CD4-positive, alpha-beta T cell treated with Interleukin-15 for 4 hours (primary cell): ENCODE data around the gene UTF1.
"Not testable (repeated sequence)": the region's sequence is repeated elsewhere in the genome, so short reads cannot be mapped to it uniquely, and the experiment has no call there.

Experiments
- DNase-seq: peaks from one replicate; pipeline ENCODE4 v3.0.0-alpha.2; 2020; ENCODE audit warnings: low spot score

The UTF1 gene

DNA sequence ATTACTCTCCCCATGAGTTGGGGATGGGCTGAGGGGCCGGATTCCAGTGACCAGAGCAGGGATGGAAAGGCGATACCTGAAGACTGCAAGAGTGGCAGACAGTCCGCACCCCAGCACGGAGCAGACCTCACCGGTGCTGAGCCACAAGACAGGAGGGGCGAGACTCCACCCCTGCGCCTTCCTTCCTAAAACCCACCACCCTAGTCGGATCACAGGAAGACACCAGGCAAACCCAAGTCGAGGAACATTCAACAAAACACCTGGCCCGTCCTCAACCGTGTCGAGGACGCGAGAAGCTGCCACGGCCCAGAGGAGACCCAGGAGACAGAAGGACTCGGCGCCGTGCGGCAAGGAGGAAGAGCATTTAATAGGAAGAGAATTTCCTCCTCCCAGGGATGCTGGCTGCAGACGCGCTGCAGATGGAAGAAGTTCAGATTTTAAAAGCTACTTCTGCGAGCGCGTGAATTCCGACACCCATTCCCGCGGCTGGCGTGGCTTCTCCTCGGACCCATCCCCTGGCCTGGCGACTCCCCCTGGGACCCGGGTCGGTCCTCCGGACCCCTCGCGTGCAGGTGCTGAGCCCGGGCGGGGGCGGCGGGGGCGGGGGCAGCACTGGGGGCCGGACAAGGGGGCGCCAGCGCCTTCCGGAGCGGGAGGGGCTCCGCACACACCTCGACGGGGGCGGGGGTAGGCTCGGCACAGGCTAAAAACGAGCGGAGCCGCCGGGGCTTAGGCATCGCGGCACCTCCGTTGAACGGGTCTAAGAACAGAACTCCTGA, 563 bp upstream of the UTF1 start:
- no peak for DNase-seq

DNA sequence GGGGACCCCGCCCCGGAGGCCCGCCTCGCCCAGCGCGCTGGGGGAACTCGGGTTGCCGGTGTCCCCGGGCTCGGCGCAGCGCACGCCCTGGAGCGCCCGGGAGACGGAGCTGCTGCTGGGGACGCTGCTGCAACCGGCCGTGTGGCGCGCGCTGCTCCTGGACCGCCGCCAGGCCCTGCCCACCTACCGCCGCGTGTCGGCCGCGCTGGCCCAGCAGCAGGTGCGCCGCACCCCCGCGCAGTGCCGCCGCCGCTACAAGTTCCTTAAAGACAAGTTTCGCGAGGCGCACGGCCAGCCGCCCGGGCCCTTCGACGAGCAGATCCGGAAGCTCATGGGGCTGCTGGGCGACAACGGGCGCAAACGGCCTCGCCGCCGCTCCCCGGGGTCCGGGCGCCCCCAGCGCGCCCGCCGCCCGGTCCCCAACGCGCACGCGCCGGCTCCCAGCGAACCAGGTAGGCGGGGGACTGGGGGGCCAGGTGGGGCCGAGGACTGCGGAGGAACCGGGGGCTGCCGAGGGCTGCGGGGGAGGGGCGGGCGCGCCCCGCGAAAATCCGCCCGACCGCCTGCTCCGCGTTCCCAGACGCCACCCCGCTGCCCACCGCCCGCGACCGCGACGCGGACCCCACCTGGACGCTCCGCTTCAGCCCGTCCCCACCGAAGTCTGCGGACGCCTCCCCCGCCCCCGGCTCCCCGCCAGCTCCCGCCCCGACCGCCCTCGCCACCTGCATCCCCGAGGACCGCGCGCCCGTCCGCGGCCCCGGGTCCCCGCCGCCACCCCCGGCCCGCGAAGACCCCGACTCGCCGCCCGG, 574 bp downstream of the UTF1 start:
- no peak for DNase-seq

DNA sequence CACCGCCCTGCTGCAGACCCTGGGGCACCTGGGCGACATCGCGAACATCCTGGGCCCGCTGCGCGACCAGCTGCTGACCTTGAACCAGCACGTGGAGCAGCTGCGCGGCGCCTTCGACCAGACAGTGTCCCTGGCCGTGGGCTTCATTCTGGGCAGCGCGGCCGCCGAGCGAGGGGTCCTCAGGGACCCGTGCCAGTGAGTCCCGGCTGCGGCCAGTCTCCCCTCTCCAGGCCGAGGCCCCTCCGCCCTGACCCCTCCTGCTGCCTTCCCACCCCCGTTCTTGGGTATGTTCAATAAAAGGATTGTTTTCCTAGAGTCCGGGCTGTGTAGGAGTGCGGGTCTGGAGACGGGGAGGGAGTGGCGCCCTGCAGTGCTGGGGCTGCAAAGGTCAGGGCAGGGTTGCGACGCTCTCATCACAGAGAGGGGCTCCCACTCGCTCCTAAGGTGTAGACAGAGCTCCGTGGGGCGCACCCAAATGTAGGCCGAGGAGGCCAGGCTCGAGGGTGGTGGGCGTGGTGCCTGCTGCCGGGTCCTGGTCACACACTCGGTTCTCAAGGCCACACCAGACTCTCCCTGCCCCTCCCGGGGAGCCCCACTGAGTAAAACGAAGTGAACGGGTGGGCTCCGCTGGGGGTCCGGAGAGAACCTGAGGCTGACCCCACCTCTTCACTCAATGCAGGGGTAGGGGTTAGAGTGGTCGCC, 1.4 kb downstream of the UTF1 start:
- no peak for DNase-seq

DNA sequence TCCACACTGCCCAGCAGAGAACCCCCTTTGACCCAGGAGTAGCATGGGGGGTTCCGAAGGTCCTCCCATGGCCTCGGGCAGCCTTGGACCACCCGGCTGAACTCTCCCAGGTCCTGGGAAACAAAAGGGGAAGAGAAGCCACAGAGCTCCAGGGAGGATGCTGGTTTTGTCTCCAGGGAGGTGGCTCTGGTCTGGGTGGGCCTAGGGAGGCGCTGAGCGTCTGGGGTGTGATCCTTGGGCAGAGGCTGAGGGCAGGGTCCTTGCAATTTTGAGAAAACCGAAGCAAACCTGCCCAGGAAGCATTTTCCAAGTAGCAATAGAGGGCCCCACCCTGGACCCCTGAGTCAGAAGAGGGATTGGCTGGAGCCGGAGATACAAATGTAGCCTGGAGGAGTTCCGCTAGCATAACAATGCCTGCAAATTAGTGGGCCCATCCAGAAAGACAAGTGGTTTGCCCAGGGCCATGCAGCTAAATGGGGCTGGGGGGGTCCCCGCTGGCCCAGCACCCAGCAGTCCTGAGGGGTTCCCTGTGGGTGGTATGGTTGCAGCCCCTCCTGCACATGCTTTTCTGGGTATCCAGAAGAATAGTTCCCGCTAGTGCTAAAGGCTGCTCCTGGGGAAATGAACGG, 2.0 kb downstream of the UTF1 start:
- no peak for DNase-seq

DNA sequence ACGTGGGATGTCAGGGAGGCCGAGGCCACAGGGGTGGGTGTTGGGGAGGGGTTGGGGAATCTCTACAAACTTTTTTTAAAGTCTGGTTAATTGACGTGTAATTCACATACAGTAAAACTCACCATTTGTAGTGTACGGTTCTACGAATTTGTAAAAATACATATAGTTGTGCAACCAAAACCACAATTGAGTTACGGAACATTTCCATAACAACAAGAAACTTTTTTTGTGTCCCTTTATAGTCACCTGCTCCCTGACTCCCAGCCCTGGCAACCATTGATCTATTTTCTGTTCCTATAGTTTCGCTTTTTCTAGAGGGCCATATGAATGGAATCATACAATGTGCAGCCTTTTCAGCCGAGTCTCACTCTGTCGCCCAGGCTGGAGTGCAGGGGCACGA, 4.8 kb downstream of the UTF1 start:
- not testable (repeated sequence) for DNase-seq

DNA sequence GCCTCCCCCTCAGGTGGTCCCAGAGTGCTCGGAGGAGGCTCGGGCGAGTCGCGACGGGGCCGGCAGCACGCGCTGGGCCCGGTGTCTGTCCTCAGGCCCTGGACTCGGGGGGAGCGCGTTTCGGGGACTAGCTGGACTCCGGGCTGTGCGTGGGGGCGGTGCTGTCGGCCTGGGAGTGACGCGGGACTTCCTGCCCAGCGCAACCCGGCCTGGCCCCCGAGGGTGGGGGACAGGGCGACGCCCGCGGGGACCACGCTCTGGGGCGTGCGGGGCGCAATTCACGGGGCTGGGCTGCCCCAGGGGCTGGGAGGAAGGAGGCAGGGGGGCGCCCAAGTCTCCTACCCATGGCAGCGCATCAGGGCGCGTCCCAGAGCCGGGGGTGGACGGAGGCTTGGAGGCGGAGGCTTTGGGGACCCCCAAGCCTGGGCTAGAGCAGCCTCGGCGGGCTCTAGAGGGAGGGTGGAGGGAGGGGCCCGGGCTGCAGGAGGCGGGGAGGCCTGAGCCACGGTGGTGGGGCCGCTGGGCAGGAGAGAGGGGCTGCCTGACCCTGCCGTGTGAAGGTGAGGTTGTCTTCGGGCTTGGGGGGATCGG, 5.3 kb downstream of the UTF1 start:
- DNase-seq: no peak

DNA sequence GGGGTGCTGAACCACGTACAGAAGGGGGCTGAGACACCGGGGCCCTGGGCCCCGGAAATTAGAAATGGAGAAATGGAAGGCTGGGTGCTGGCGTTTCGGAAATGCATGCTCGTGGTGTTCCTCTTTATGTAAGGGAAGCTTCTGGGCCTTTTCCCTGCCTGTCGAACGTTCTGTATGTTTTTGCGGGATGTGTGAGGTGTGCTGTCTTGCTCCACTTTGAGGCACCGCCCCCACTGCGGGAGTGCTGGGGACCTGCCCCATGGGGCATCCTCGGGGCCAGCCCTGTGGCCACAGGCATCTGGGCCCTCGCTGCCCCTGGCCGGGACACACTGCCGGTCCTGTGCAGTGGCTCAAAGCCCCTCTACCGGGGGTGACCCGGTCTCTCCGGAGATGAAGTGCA, 5.9 kb downstream of the UTF1 start:
- DNase-seq: no peak

DNA sequence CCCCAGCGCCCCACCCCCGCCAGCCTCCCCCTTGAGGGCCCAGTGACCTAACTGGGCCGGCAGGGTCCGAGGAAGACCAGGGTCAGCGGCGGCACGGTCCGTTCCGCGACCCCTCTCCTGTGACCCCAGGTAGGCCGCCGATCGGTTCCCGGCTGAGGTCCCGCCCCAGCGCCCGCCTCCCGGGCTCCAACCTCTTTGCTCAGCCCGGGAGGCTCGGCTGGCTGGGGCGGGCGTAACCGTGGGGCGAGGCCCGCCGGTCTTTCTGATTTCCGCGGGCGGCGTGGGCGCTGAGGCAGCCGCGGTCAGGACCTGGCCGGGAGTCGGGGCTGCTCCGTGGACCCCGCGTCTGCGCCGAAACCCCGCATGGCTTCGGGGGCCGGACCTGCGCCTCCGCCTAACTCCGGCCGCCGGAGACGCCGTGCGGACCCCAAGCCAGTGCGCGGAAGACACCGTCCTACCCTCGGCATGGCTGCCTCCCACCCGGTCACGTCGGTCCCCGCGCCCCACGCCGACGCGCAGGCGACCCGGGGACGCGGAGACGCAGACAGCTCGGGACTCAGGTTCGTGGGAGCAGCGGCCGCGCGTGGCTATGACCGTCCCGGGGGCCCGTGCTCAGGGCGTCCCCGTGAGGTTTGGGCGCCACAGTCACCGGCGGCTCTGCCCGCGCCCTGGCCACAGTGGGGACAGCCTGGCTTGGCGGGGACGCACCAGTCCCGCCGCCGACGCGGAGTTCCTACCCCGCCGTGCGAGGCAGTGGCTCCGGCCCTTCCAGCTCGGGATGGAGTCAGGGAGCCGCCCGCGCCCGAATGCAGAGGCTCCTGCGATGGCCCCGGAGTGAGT, 6.6 kb downstream of the UTF1 start:
- no peak for DNase-seq

DNA sequence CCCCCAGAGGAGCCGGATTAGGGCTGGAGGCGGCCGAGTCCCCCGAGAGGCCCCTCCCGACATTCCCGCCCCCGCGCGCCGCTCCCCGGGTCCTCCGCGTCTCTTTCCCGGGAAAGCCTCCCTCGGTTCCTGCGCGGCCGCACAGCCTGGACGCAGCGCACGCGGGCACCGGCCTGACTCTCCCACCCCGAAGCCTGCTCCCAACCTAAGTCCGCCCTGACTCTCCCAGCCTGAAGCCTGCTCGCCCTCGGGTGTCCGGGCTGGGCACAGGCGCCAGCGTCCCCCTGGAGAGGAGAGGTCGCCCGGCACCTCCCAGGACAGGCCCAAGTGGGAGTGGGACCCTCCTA, 7.2 kb downstream of the UTF1 start:
- no peak for DNase-seq

DNA sequence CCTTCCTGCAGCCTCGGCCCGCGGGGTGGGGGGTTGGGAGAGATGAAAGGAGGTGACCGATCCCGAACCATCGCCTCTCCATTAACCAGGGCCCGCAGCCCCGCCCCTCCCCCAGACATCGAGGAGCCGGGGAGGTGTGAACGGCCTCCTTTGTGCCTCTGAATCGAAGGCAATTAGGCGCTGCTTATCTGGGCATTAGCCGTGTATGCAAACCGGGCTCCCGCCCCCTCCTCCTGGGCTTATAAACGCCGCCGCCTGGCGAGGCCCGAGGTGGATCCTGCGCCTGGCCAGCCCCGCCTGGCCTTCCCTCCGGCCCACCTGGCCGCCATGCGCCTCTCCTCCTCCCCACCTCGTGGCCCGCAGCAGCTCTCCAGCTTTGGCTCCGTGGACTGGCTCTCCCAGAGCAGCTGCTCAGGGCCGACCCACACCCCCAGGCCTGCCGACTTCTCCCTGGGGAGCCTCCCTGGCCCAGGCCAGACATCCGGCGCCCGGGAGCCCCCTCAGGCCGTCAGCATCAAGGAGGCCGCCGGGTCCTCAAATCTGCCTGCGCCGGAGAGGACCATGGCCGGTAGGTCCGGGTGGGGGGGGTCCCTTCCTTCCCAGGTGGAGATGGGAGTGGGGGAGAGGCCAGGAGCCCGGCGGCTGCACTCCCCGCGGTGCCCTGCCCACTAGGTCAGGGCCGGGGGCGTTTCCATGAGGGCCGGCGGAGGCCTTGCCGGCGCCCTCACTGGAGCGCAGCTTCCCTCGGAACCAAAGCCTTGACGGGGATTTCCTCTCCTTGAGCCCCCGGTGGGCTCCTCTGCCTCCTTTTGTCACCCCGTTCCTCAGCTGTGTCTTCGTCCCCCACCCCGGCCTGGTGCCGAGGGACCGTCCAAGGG, 7.8 kb downstream of the UTF1 start, which contains the start of gene VENTX:
Gene VENTX (plus strand): TSS at position 268 of the 878 bp plus-strand sequence. CDS start 60 bp downstream, at position 328.
- DNase-seq: no peak

DNA sequence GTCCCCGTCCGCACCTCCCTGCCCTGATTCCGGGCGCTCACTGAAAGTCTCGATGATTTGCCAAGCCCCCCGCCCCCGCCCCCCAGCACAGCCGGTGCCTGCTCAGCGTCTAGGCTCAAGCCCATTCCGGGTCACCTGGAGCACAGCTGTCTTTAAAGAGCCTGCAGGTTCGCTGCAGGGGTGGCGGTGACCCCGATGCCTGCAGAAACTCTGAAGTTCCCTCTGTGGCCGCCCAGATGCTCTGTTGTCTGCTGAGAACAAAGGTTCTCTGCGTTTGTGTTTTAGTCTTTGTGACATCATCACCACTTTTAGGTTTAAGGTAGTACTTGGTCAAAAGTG, 8.4 kb downstream of the UTF1 start:
- DNase-seq: no peak

DNA sequence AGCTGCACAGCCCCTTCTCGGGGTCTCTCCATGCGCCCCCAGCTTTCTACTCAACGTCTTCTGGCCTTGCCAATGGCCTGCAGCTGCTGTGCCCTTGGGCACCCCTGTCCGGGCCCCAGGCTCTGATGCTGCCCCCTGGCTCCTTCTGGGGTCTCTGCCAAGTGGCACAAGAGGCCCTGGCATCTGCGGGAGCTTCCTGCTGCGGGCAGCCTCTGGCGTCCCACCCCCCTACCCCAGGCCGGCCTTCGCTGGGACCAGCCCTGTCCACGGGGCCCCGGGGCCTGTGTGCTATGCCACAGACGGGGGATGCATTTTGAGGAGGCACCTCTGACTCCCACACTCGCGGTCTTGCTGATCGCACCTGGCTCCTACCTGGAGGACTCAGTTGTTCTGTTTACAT, 10.0 kb downstream of the UTF1 start:
- no peak for DNase-seq

DNA sequence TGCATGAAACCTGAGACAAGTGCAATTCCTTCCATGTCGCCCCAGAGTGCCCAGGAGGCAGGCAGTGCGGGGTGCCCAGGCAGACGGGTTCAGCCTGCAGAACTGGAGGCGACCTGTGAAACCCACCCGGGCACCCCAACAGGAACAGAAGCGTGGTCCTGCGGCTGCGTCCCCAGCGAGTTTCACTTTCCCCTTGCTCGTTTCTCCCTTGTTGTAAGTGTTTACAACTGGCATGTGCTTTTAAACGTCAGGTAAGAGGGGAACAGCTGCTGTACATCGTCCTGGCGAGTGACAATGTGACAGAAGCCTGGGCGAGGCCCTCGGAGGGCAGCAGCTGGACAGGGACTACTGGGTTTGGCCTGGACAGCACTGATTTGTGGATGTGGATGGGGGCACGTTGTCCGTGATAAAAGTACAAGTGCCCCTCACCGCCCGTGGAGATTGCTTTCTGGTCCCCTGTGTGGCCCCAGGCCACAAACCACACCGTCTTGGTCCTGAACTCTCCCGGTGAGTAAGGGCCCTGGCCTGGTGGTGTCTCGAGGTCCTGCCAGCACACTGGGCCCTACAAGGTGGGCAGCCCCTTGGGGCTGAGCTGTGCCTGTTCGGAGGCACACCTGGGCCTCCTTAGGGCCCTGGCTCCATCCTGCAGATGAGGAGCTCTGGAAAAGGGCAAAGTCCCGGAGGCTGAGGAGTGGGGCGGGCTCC, 11.6 kb downstream of the UTF1 start:
- peak; percentile 17 for DNase-seq

DNA sequence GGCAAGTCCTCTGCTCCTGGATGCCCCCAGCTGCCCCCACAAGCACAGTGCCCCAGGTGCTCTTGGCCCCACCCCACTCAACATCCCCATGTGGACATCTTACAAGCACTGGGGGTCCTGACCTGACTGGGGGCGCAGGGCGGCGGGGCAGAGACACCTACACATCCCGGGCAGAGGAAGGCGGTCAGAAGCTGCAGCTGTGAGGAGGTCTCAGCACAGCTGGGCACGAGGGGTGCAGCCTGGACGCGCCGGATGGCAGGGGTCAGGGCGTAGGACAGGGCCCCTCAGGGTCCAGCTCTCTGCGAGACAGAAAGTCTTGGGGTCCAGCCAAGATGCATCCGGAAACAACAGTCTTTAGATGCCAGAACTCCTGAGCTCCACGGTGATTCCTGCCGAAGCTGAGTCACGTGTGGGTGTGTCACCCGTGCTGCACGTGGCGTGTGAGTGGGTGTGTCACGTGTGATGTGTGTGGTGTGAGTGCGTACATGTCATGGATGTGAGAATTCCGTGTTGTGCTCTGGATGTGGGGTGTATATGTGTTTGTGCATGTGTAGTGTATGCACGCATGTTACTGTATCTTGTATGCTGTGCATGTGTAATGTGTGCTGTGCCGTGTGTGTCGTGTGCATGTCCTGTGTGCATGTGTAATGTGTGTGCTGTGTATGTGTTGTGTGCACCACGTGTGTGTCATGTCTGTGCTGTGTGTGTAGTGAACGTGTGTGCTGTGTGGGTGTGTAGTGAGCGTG, 12.8 kb downstream of the UTF1 start:
- DNase-seq: no peak

DNA sequence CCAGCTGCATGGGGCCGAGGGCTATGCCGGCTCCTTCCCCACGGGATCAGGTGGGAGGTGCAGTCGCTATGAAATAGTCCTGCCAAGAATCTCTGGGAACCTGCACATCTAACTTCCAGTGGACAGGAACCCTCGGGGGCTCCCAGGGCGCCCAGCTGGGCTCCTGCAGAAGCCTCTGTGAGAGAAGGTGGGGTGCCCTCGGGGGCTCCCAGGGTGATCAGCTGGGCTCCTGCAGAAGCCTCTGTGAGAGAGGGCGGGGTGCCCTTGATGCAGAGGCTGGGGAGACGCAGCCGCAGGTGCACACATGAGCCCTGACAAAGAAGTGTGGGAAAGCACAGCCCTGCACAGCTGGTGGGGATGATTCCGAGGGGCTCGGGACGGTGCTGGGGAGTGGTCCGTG, 13.6 kb downstream of the UTF1 start:
- DNase-seq: no peak

DNA sequence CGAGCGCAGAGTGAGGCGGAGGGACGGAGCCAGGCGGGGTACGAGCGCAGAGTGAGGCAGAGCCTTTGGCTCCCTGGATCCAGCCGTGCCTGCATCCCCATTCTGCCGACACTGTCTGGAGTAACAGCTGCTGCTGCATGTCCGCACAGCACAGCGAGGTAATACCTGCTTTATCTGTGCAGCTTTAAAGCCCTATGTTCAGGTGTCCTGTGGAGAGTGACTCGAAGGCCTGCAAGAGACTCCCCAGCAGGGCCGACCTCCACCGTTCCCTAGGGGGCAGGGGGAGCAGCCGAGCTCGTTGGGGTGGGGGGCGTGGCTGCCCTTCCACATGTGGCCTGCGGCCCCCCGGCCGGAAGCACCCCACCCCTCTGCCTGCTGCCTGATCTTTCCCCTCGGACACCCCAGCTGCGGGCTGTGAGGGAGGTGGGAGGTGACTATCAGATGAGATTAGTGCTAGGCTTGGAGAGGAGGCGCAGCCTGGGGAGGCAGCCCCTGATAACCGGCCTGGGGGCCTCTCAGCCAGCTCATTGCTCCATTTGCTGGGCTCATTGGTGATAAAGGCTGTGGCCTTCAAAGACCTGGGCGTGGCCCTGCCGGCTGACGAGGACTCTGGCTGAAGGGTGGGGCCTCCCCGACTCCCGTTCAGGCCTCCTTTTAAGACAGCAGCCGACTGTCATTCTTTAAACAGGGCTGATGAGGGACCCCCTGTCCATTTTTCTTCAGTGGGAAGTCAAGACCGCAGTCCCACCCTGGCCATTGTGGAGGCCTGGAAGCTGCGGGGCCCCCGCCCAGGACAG, 15.6 kb downstream of the UTF1 start:
- DNase-seq: no peak

DNA sequence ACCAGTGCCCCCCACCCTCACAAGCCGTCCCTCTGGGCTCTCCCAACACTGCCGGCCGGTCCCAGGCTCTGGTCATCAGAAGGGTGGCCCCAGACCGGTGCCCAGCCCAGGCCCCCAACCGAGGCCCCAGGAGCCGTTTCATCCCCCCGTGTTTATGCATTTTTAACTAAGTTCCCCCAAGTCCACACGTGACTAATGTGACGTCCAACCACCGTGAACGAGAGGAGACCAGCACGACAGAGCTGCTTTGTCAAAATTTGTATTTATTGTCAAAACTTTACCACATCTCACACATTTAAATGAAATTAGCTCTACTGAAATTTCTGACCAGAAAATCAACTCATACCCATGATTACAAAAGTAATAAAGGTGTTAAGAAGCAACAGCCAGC, 16.2 kb downstream of the UTF1 start:
- DNase-seq: no peak
